GM21515 (cell line): ENCODE data around the gene IFT22.
A peak's percentile ranks its signal among the peaks of the same experiment; 100 is the strongest.
"Not testable (repeated sequence)": the region's sequence is repeated elsewhere in the genome, so short reads cannot be mapped to it uniquely, and the experiment has no call there.

Source experiments
- ATAC-seq: cut with Tn5 transposase; IDR thresholded peaks from one replicate; pipeline ENCODE4 v1.9.1; 2021; ENCODE audit not compliant: unreplicated experiment

Gene IFT22

DNA sequence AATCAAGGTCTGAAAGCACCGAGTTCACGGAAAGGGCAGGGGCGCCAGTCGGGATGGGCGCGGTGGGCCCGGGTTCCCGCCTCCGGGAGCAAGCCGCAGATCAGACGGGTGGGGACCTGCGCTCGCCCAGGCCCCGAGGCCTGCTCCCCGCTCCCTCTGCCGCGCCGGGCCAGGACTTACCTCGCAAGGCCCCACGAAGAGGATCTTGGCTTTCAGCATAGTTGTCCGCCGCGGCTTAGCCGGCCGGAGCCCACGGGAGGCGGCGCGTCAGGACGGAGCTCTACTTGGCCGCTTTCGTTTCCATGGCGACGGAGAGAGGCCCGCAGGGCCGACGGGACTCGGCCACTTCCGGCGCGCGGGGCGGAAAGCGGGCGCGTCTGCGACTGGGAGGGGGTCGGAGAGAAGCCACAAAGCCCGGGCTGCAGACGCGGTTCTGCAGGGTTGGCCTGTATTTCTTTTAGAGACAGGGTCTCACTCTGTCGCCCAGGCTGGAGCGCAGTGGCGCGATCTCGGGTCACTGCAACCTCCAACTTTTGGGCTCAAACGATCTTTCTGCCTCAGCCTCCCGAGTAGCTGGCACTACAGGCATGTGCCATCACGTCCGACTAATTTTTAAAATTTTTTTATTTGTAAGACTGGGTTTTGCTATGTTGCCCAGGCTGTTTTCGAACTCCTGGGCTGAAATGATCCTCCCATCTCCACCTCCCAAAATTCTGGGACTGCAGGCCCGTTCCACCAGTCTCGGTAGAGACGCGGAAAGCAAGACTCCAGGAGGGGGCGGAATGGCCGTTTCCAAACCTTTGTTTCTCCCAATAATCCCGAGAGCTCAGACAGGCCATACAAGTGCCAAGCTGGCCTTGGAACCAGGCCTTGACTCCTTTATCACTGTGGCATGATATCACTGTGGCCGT lies at the start of gene IFT22:
TSS of gene IFT22 (minus strand) at position 322 of the 911 bp plus-strand sequence. CDS start at position 219, 103 bp downstream.
- ATAC-seq = peak; percentile 94

DNA sequence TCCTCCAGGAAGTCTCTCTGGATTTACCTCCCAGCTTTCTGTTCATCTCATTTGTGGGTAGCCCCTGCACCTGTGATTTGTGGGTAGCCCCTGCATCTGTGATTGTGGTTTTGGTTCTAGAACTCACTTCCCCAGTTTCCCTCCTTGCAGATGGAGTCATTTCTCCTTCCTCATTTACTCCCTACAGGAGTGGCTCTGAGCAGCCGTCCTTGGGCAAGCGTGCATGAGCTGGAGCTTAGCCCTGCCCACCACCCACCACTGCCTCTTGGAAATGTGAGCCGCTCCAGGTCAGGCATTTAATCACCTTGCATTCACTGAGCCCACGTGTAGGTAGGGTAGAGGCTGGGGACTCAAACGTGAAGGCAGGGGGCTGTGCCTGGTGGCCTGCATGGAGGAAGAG lies 49.2 kb upstream of the IFT22 start:
- no peak for ATAC-seq

DNA sequence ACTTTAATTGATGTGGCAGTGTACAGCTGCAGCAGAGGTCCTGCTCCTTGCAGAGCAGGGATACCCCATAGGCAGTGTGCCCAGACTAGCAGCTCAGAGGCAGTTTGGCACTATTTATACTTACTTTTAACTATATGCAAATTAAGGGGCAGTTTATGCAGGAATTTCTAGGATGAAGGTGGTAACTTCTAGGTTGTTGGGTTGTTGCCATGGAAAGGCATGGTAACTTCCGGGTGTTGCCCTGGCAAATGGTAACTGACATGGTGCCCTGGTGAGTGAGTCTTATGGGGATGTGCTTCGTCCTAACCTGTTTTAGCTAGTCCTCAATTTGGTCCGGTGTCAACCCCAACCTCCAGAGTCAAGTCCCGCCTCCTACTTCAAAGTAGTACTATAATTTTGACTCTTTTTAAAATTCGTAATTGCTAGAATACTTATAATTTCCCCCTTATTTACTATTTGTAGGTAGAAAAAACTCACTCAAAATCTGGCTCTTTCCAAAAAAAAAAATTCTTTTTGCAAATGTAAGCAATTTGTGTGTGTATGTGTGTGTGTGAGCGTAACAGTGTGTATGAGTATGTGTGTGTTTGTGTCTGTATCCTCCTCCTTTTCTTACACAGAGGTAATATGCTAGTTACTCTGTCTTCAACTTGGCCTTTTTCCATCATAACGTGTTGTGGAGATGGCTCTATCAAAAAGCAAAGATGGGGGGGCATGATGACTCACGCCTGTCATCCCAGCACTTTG lies 47.0 kb upstream of the IFT22 start:
- ATAC-seq = no peak

DNA sequence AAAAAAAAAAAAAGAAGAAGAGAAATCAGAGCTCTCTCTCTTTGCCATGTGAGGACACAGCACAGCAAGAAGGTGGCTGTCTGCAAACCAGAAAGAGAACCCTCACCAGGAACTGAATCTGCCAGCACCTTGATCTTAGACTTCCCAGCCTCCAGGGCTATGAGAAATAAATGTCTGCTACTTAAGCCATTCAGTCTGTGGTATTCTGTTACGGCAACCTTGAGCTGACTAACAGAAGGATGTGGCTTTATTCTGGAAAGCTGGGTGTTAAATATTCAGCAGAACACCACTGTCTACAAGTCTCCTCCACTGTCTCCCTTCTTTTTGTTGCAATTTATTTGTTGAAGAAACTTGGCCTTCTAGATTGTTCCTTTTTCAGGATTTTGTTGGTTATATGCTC lies 46.1 kb upstream of the IFT22 start:
- no peak for ATAC-seq

DNA sequence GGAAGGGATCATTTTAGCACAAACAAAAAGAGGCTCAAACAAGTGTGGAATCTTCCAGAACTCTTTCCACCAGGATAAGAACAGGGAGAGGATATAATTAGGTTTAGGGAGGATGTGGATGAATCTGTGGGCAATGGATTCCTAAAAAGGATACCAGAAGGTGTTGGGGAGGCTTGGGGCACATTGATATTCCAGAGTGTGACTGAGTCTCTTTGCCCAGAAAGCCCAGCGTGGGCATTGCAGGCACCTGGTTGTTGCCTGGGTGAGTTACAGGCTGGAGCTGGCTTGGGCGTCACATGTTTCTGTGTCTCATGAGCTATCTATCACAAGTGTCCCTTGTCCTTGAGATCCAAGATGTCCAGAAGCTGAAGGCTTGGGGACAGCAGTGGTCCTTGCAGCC lies 44.3 kb upstream of the IFT22 start:
- ATAC-seq = no peak

DNA sequence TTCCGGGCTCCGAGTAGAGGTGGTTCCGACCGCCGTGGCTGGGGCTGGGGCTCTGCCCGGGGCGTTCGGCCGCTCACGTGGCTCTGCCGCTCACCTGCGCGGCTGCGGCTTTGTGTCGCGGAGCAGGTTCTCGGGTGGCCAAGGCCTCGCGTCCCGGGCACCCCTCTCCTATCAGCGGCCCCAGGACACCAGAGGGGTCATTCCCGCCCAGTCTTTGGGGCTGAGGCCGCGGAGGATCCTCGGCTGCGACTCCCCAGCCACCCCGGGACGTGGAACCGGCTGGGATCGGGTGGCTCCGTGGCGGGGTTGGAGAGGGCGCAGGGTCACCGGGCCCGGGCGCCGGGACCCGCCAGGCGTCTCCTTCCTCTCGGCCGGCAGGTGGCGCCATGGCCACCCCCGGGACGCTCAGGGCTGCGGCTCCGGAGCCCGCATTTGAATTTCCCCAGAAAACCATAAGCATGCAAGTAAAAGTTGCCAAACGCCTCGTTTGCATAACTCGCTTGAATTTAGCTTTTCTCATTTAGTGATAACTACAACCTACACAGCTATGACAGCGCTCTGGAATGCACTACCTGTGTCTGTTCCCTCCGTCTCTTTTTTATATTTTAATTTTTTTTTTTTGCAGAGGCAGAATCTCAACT lies 42.2 kb upstream of the IFT22 start:
- ATAC-seq = peak; percentile 54

DNA sequence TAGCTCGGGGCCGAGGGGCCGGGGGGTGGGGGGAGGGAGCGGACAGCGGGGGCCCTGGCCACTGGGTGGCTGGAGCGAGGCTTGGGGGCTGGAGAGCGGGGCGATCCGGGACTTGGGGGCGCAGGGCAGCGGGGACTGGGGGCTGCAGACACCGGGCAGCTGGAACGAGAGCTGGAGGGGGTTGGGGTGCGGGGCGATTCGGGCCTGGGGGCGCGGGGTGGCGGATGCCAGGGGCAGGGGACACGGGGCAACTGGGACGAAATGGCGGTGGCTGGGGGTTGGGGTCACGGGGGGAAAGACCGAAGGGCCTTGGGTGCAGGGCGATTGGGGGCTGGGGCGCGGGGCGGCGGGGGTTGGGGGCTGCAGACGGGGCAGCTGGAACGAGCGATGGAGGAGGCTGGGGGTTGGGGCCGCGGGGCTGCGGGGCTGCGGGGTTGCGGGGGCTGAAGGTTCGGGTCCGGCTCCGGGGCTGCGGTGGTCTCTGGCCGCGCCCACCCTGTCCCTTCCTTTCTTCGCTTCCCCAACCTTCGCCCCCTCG lies 41.7 kb upstream of the IFT22 start:
- no peak for ATAC-seq

DNA sequence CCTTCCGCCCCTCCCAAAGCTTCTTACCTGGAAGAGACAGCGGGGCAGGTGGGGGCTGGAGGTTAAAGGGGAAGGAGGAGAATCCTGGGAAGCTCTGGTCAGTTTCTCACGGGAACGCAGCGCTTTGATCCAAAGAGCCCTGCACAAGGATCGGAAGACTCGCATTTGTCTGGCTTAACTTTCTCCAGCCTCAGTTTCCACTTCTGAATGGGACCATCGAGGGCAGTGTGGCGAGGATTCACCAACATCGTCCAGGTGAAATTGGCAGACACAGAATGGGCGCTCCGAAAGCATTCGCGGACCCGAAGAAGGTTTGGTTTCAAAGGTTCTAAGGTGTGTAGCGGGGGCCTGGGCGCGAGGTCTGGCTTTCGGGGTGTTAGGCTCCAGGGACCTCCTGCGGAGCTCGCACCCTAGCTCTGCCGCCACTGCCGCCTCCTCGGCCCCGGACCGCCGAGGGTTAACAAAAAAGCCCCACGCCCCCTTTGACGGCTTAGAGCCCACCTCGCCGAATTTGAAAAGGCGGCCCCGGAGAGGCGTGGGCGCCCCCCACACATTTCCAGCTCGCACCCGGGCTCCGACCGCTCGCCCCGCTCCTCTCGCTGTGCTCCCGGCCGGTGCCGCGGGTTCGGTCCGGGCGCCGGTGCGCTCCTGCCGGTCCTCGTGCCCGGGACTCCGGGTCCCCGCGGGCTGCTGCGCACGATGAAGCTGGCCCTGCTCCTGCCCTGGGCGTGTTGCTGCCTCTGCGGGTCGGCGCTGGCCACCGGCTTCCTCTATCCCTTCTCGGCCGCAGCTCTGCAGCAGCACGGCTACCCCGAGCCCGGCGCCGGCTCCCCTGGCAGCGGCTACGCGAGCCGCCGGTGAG lies 41.0 kb upstream of the IFT22 start, which contains the start of gene COL26A1:
TSS of gene COL26A1 (plus strand) at position 542 of the 862 bp plus-strand sequence. CDS start at position 700, 158 bp downstream.
- ATAC-seq = no peak

DNA sequence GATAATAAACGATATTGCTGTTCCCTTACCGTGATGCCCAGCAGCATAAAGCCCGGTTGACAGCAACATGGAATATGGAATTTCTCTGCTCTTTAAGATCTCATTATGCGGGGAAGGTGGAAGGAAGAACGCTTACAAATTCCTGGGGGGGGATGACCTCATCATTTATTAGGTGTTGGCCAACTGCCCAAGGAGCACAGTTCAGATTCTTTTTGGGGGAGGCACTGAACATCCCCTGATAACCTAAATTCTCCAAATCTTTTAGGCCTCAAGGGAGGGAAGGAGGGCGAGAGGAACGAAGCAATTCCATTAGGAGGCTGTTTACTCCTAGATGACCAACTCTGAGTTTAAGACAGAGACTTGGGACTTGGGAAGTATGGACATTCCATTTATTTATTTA lies 35.8 kb upstream of the IFT22 start:
- ATAC-seq = no peak

DNA sequence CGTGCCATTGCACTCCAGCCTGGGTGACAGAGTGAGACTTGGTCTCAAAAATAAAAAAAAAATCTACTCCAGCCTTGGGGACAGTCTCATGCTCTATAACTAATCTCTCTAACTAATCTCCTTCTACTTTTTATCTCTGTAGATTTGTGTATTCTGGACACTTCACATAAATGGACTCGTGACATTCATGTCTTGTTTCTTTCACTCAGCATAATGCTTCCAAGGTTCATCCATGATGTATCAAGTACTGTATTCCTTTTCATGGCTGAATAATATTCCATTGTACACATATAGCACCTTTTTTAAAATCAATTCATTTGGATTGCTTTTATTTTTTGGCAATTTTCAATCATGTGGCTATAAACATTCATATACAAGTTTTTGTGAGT lies 31.3 kb upstream of the IFT22 start:
- no peak for ATAC-seq

DNA sequence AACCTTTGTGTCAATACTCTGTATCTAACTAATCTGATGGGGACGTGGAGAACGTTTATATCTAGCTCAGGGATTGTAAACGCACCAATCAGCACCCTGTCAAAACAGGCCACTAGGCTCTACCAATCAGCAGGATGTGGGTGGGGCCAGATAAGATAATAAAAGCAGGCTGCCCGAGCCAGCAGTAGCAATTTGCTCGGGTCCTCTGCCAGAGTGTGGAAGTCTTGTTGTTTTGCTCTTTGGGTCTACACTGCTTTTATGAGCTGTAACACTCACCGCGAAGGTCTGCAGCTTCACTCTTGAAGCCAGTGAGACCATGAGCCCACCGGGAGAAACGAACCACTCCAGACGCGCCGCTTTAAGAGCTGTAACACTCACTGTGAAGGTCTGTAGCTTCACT lies 27.7 kb upstream of the IFT22 start:
- ATAC-seq = not testable (repeated sequence)

DNA sequence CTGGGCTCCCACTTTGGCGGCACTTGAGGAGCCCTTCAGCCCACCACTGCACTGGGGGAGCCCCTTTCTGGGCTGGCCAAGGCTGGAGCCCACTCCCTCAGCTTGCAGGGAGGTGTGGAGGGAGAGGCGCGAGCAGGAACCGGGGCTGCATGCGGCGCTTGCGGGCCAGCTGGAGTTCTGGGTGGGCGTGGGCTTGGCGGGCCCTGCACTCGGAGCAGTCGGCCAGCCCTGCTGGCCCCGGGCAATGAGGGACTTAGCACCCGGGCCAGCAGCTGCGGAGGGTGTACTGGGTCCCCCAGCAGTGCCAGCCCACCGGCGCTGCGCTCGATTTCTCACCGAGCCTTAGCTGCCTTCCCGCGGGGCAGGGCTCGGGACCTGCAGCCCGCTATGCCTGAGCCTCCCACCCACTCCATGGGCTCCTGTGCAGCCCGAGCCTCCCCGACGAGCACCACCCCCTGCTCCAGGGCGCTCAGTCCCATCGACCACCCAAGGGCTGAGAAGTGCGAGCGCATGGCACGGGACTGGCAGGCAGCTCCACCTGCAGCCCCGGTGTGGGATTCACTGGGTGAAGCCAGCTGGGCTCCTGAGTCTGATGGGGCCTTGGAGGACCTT lies 26.9 kb upstream of the IFT22 start:
- not testable (repeated sequence) for ATAC-seq

DNA sequence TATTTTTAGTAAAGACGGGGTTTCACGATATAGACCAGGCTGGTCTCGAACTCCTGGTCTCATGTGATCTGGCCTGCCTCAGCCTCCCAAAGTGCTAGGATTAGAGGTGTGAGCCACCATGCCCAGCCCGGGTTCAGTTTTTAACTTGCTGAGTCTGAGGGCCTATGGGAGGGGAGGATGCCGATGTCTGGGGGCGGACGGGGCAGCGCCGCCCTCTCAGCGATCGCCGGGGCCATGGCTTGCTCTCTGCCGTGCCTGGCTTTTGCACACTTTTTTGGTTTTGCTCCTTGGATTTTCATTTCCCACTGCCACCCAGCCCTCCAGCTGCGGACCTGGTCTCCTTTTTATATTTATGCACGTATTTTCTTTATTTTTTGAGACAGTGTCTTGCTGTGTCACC lies 25.9 kb upstream of the IFT22 start:
- no peak for ATAC-seq

DNA sequence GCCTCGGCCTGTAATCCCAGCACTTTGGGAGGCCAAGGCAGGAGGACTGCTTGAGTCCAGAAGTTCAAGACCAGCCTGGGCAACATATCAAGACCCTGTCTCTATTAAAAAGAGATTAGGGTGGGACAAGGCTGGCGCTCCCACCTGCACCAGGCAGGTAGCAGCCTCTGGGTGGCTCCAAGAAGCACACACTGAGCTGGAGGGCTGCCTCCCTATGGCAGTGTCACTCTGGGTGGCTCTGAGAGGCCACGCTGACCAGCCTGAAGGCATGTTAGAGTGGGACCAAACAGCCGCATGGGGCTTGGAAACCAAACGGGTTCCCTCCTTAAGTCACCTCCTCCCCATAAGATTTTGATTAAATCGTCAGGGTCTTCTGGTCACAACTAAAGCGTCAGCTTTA lies 21.3 kb upstream of the IFT22 start:
- ATAC-seq = no peak

DNA sequence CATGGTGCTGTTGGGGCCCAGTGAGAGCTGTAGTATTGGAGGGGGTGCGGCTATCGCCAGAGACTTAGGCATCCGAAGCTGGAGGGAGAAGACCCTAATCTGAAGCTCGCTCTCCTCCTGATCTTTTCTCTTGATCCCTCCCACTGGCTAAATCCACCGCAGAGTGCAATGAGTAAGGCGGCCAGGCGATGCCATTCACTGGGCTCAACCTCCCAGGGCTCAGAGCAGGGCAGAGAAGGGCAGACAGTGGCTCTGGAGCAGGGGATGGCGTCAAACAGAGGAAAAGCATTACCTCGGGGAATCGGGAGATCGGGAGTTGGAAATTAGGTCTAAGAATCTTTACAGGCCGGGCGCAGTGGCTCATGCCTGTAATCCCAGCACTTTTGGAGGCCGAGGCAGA lies 18.8 kb upstream of the IFT22 start:
- ATAC-seq = no peak

DNA sequence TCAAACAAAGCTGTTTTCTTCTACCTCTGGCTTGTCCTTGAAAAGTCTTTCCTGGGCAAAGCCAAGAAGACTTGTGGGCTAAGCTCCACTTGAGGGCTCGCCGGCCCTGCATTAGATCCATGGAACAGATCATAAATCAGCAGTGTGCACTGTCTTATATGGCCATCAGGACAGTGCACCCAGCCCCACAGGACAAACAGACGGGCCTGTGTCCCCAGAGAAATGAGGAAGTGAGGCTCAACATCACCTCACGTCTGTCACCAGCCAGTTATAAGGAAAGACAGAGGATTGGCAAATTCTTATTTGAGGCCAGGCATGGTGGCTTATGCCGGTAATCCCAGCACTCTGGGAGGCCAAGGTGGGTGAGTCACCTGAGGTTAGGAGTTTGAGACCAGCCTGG lies 12.3 kb upstream of the IFT22 start:
- ATAC-seq = no peak

DNA sequence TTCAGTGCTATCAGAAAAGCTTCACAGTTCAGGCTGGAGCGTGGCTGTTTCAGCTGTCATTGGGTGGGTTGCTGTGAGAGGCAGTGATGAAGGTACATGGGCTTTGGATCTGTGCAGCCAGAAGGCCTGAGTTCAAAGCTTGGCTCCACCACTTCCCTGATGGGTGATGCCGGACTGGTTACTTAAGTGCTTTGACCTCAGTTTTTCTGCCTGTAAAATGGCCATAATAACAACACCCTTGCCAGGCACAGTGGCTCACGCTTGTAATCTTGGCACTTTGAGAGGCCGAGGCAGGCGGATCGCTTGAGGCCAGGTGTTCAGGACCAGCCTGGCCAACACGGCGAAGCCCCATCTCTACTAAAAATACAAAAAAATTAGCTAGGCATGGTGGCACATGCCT lies 10.4 kb upstream of the IFT22 start:
- ATAC-seq = no peak

DNA sequence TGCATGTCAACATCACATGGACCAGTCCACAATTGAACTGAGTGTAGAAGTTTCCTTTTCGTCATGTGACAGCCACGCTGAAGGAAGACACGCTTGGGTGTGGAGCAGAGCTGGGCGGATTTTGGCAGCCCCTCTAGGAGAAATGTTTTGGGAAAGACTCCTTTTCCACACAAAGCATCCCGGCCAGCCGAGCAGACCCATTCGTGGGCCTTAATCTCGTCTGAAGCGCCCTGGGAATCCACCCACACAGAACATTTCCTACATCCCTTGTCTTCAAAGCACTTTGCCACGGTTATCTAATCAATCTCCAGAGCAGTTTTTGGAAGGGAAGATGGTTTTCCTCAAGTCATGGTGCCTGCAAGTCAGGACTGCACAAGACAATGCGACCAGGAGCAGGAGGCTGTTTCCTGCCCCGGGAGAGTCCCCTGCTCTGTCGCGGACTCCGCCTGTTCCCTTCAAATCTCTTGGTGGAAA lies 8.4 kb upstream of the IFT22 start:
- ATAC-seq = no peak

DNA sequence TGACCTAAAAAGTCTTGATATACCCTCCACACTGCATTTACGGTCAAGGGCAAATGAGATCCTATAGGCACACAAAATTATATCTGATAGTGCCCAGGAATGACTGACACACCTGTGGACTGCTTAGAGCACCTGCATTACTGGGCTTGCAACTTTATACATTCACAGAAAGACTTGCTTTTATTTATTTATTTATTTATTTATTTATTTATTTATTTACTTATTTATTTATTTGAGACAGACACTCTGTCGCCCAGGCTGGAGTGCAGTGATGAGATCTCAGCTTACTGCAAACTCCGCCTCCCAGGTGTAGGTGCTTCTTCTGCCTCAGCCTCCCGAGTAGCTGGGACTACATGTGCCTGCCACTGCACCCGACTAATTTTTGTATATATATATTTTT lies 6.5 kb upstream of the IFT22 start:
- no peak for ATAC-seq

DNA sequence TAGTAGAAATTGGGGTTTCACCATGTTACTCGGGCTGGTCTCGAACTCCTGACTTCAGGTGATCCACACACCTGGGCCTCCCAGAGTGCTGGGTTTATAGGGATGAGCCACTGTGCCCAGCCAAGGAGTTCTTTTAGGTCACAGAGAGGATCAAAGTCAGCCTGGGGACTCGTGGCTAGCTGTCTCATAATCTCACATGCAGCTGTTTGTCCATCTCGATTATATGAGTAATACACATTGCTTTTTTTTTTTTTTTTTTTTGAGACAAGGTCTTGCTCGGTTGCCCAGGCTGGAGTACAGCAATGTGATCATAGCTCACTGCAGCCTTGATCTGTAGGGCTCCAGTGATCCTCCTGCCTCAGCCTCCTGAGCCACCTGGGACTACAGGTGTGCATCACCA lies 2.2 kb downstream of the IFT22 start:
- ATAC-seq = no peak
